Measurements from ENCODE around the gene NUBP2.

The NUBP2 gene

GRCh38 chr16:1777375-1778199, 5.2 kb upstream of the NUBP2 start:
- Histone ChIP-seq H3K14ac (ENCODE audit: low read length) (no peak overlapping the region), H3K4ac (ENCODE audit: low read length) (no peak overlapping the region), H2BK5ac (ENCODE audit: low read length) (no peak overlapping the region), H2BK15ac (ENCODE audit: low read length) (no peak overlapping the region), H4K8ac (ENCODE audit: low read depth, low read length) (no peak overlapping the region), H4K91ac (ENCODE audit: low read depth, low read length, poor library complexity) (no peak overlapping the region), H3K9ac (ENCODE audit: low read depth, low read length, poor library complexity) (no peak overlapping the region), H3K9me3 (replicated peaks in 1 of 2; ENCODE audit: control insufficient read depth in 2 of 2, insufficient read depth in 1 of 2, low read depth in 1 of 2, low read length in 2 of 2) (no peaks in the 10 kb centered on the region), H2AK5ac (ENCODE audit: low read depth, low read length) (no peak overlapping the region), H3K23ac (ENCODE audit: low read depth, low read length, poor library complexity) (peak overlapping the region; percentile 85), H3K79me1 (ENCODE audit: low read depth, low read length) (peaks cover 37% of the 10 kb centered on the region), H2AFZ (ENCODE audit: low read length) (no peak overlapping the region), H2BK120ac (ENCODE audit: low read depth, low read length) (no peak overlapping the region), H2BK12ac (ENCODE audit: low read length) (no peak overlapping the region), H3K36me3 (replicated peaks in 1 of 2; ENCODE audit: control insufficient read depth in 2 of 2, insufficient read depth in 2 of 2, low read length in 2 of 2) (peaks cover 32 to 65% of the 10 kb centered on the region in 2 donors), H3K4me1 (ENCODE audit: control insufficient read depth in 2 of 2, insufficient read depth in 1 of 2, low read depth in 1 of 2, low read length in 2 of 2) (peaks cover 7 to 15% of the 10 kb centered on the region in 2 donors), H3K27me3 (ENCODE audit: control insufficient read depth in 3 of 3, insufficient read depth in 3 of 3, low read depth in 1 of 3, low read length in 3 of 3) (no peaks in the 10 kb centered on the region), H3K27ac (replicated peaks; ENCODE audit: low read length) (no peak overlapping the region), H3K18ac (ENCODE audit: low read length) (no peak overlapping the region), H3K4me3 (ENCODE audit: low read length in 2 of 2) (no peak overlapping the region), H3K4me2 (ENCODE audit: insufficient read depth, low read length, poor library complexity, severe bottlenecking) (no peak overlapping the region)
- WGBS, 2 donors (ENCODE audit: extremely low coverage in 2 of 2, insufficient read length in 2 of 2, insufficient replicate concordance in 1 of 2), result no CpG with 5 or more reads among the region's 36 CpGs
- no peak for DNase-seq (ENCODE audit: low spot score)

GRCh38 chr16:1778200-1779179, 4.3 kb upstream of the NUBP2 start:
- Histone ChIP-seq H4K8ac (ENCODE audit: low read depth, low read length) (peak overlapping the region; percentile 43), H3K14ac (ENCODE audit: low read length) (no peak overlapping the region), H3K9ac (ENCODE audit: low read depth, low read length, poor library complexity) (peak overlapping the region; percentile 78), H3K4me2 (ENCODE audit: insufficient read depth, low read length, poor library complexity, severe bottlenecking) (no peak overlapping the region), H3K27ac (replicated peaks; ENCODE audit: low read length) (no peak overlapping the region), H3K9me3 (replicated peaks in 1 of 2; ENCODE audit: control insufficient read depth in 2 of 2, insufficient read depth in 1 of 2, low read depth in 1 of 2, low read length in 2 of 2) (no peaks in the 10 kb centered on the region), H3K23ac (ENCODE audit: low read depth, low read length, poor library complexity) (peak overlapping the region; percentile 96), H2AK5ac (ENCODE audit: low read depth, low read length) (no peak overlapping the region), H4K91ac (ENCODE audit: low read depth, low read length, poor library complexity) (no peak overlapping the region), H2AFZ (ENCODE audit: low read length) (no peak overlapping the region), H2BK5ac (ENCODE audit: low read length) (no peak overlapping the region), H3K36me3 (replicated peaks in 1 of 2; ENCODE audit: control insufficient read depth in 2 of 2, insufficient read depth in 2 of 2, low read length in 2 of 2) (peaks cover 32 to 65% of the 10 kb centered on the region in 2 donors), H2BK12ac (ENCODE audit: low read length) (peak overlapping the region; percentile 41), H3K4me3 (ENCODE audit: low read length in 2 of 2) (no peak overlapping the region), H3K27me3 (ENCODE audit: control insufficient read depth in 3 of 3, insufficient read depth in 3 of 3, low read depth in 1 of 3, low read length in 3 of 3) (no peaks in the 10 kb centered on the region), H2BK15ac (ENCODE audit: low read length) (no peak overlapping the region), H3K79me1 (ENCODE audit: low read depth, low read length) (peaks cover 38% of the 10 kb centered on the region), H3K4me1 (ENCODE audit: control insufficient read depth in 2 of 2, insufficient read depth in 1 of 2, low read depth in 1 of 2, low read length in 2 of 2) (peaks cover 7 to 15% of the 10 kb centered on the region in 2 donors), H3K4ac (ENCODE audit: low read length) (no peak overlapping the region), H2BK120ac (ENCODE audit: low read depth, low read length) (no peak overlapping the region), H3K18ac (ENCODE audit: low read length) (no peak overlapping the region)
- DNase-seq (ENCODE audit: low spot score), result no peak
- no CpG with 5 or more reads among the region's 34 CpGs for WGBS, 2 donors (ENCODE audit: extremely low coverage in 2 of 2, insufficient read length in 2 of 2, insufficient replicate concordance in 1 of 2)

GRCh38 chr16:1779234-1779701, 3.5 kb upstream of the NUBP2 start:
- Histone ChIP-seq H3K36me3 (replicated peaks in 1 of 2; ENCODE audit: control insufficient read depth in 2 of 2, insufficient read depth in 2 of 2, low read length in 2 of 2) (peaks cover 32 to 69% of the 10 kb centered on the region in 2 donors), H4K91ac (ENCODE audit: low read depth, low read length, poor library complexity) (no peak overlapping the region), H3K4me3 (ENCODE audit: low read length in 2 of 2) (no peak overlapping the region), H2AK5ac (ENCODE audit: low read depth, low read length) (peak overlapping the region; percentile 40), H2AFZ (ENCODE audit: low read length) (no peak overlapping the region), H3K4ac (ENCODE audit: low read length) (no peak overlapping the region), H3K79me1 (ENCODE audit: low read depth, low read length) (peaks cover 34% of the 10 kb centered on the region), H2BK5ac (ENCODE audit: low read length) (no peak overlapping the region), H3K4me2 (ENCODE audit: insufficient read depth, low read length, poor library complexity, severe bottlenecking) (no peak overlapping the region), H2BK15ac (ENCODE audit: low read length) (no peak overlapping the region), H3K9ac (ENCODE audit: low read depth, low read length, poor library complexity) (no peak overlapping the region), H2BK120ac (ENCODE audit: low read depth, low read length) (no peak overlapping the region), H3K27me3 (ENCODE audit: control insufficient read depth in 3 of 3, insufficient read depth in 3 of 3, low read depth in 1 of 3, low read length in 3 of 3) (no peaks in the 10 kb centered on the region), H3K27ac (replicated peaks; ENCODE audit: low read length) (no peak overlapping the region), H3K9me3 (replicated peaks in 1 of 2; ENCODE audit: control insufficient read depth in 2 of 2, insufficient read depth in 1 of 2, low read depth in 1 of 2, low read length in 2 of 2) (no peaks in the 10 kb centered on the region), H4K8ac (ENCODE audit: low read depth, low read length) (peak overlapping the region; percentile 65), H3K4me1 (ENCODE audit: control insufficient read depth in 2 of 2, insufficient read depth in 1 of 2, low read depth in 1 of 2, low read length in 2 of 2) (peaks cover 7 to 11% of the 10 kb centered on the region in 2 donors), H3K14ac (ENCODE audit: low read length) (no peak overlapping the region), H3K23ac (ENCODE audit: low read depth, low read length, poor library complexity) (peak overlapping the region; percentile 97), H3K18ac (ENCODE audit: low read length) (no peak overlapping the region), H2BK12ac (ENCODE audit: low read length) (no peak overlapping the region)
- no CpG with 5 or more reads among the region's 8 CpGs for WGBS, 2 donors (ENCODE audit: extremely low coverage in 2 of 2, insufficient read length in 2 of 2, insufficient replicate concordance in 1 of 2)
- no peak for DNase-seq (ENCODE audit: low spot score)
